SW 1271 (cell line): ENCODE measurements around the gene CCL4.
A peak's percentile ranks its signal among the peaks of the same experiment; 100 is the strongest.
"Not testable (repeated sequence)": the region's sequence is repeated elsewhere in the genome, so short reads cannot be mapped to it uniquely, and the experiment has no call there.

Experiments
- DNase-seq, 2 experiments: peaks; one replicate each; lab custom pipeline; 2025; lab: John Stamatoyannopoulos, UW

CCL4 gene

DNA sequence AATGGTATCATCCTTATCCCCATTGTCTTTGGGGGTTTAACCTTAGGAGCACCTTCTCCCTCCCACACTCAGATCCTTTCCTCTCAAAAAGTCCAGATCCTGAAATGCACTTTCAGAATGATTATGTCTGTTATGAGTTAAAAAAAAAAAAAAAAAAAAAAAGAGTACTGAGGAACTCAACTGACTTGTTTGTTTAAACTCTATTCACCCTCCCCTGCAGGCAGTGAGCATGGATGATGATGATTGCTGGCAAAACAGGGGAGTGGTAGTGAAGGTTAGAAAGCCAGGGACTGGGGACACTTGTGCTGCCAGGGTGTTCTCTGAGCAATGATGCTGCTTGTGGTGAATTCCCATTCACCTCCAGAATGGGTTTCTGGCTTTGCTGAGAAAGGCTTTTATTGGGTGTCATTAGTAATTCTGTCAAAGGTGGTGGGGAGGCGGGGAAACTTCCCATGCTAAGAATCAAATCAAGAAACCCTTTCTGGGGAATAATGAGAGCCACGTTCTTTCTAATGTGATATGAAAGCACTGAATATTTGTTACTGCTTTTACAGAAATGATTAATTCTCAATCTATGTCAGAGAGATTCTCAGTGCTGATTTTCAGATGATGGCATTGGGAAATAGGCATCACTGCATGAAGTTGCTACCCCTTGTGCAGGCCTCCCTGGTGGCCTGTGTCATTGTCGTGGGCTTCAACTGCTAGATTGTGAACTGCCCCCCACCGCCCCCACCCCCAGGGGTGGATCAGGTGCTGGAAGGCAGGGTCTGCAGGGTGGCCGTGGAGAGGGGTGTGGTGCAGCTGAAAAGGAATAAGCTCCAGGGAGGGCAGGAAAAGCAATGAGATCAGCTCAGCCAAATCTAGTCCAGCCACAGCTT lies 14.1 kb downstream of the CCL4 start:
- DNase-seq: no peak

- DNase-seq: no peak
Observed at GRCh38 chr17:36118477-36119353, 15.1 kb downstream of the CCL4 start.

DNA sequence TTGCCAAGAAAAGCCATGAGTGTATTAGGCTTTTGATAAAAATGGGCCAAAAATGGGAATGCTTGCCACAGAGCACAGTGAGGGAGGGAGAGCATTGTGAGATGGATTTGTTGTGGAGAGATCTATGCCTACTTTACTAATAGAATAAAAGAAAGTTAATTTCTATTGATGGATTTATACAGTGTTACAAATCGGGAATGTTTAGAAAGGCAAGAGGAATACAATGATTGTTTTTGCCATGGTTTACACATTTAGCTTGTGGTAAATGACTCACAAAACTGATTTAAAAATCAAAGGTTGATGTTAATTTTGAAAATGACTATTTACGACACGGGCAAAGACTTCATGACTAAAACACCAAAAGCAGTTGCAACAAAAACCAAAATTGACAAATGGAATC lies 16.6 kb downstream of the CCL4 start:
- DNase-seq: no peak

DNA sequence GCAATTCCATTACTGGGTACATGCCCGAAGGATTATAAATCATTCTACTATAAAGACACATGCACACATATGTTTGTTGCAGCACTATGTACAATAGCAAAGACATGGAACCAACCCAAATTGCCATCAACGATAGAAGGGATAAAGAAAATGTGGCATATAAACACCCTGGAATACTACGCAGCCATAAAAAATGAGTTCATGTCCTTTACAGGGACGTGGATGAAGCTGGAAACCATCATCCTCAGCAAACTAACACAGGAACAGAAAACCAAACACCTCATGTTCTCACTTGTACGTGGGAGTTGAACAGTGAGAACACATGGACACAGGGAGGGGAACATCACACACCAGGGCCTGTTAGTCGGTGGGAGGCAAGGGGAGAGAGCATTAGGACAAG lies 17.5 kb downstream of the CCL4 start:
- DNase-seq: not testable (repeated sequence)

DNA sequence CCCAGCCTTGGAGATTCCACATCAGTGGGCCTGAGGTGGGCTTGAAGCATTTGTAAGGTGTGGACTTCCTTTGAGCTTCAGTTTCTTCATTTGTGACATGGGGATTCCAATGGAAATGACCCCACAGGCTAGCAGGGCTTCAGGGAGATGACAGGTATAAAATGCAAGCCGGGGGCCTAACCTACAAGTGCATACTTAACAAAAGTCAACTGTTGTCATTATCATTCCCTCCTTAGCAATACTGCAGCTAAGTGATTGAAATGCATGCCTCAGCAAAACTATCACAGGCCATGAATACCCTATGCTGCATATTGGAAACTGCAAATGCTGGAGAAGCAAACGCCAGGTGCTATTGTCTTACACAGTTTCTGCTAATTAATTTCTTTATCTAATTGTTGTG lies 19.8 kb downstream of the CCL4 start:
- DNase-seq: no peak

- no peak for DNase-seq
Observed at GRCh38 chr17:36124879-36125824, 21.5 kb downstream of the CCL4 start.

DNA sequence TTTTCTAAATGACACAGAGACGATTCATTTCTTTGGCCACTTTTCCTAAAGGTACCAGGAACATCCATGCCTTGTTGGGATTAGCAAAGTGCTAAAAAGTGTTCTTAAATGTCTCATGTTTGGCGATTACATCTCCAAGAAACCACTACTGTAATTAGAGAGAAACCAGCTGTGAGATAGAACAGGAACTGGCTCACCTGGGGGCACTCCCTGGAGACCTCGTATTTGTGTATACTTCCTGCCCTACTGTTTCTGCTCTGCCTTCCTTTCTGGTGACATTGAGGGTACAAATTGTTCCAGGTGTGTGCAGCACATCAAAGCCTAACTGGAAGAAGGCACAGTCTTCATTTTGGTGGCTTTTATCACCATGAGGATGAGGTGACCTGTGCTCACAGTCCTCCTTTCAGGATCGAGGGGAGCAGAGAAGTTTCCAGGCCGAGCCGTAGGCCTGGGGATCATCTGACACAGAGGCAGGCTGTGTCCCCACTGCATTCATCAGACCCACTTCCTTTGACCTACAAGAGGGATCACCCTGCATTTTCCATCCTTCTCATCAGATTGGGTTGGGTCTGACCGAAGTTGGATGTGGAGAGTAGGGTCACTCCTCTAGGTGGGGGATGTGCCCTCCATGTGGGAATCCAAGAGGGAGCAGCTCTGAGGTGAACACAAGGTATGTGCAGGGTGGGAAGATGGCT lies 23.7 kb downstream of the CCL4 start:
- no peak for DNase-seq

DNA sequence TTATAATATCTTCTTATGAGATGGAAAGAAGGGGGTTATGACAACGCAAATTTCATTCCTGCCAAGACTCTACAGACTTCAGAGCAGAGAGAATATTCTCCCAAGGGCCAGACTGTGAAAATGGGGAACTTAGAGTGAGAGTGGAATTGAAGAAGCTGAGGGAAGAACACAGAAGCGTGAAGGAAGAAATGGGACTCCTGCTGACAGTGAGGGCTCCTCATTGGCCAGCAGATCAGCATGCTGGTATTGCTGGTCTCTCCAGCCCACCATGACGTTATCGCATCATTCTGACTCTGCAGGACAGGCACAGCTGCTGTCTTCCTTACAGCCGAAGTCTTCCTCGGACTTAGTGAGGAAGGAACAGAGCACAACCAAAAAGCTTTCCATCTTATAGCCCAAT lies 24.3 kb downstream of the CCL4 start:
- DNase-seq: no peak

DNA sequence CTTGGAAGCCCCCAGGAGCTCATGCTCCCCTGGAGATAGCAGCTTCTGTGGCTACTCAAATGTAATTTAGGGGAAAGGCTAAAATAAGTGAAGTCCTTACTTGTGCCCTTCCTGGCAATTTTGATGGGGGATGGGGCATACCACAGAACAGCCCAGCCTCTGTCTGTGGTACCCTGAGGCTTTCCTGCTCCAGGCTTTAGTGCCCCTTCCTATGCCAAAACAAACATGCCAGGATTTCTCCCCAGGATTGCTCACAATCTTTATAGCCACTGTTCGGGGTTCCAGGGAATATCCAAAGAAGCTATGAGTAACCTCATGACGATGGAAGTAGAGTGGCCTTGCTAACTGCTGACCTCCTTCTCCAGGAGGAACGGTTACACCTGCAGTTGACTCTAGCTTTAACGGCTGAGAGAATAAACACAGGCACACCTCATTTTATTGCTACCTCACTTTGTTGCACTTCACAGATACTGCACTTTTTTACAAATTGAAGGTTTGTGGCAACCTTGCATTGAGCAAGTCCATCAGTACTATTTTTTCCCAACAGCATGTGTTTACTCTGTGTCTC lies 24.9 kb downstream of the CCL4 start:
- DNase-seq: no peak

DNA sequence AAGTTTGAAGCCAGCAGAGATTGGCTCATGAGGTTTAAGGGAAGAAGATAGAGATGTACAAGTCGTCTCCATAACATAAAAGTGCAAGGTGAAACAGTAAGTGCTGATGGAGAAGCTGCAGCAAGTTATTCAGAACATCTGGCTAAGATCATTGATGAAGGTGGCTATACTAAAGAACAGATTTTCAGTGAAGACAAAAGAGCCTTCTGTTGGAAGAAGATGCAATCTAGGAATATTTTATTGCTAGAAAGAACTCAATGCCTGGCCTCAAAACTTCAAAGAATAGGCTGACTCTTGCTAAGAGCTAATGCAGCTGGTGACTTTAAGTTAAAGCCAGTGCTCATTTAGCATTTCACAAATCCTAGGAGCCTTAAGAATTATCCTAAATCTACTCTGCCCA lies 26.0 kb downstream of the CCL4 start:
- DNase-seq: no peak

GRCh38 chr17:36130346-36130745 lies 26.7 kb downstream of the CCL4 start:
- DNase-seq: no peak

- peak in 1 of 2 experiments; percentile 5 for DNase-seq
Observed at GRCh38 chr17:36131421-36131820, 27.8 kb downstream of the CCL4 start.

DNA sequence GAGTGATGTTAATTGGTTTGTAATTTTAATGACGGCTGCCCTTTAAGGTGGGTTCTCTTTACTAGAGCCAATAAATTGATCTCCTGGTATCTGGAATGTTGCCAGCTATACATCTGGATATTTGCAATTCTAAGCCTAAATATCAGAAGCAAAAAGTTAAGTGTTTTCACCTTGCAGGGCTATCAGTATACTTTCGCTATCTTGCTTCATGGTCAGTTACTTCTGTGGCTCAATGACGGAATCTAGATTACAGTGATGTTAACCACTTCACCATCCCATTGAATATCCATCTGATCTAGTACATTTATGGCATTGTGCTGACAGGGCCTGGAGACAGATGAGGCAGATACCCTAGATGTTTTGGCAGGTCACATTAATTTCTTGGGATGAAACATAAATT lies 28.3 kb downstream of the CCL4 start:
- no peak for DNase-seq

DNA sequence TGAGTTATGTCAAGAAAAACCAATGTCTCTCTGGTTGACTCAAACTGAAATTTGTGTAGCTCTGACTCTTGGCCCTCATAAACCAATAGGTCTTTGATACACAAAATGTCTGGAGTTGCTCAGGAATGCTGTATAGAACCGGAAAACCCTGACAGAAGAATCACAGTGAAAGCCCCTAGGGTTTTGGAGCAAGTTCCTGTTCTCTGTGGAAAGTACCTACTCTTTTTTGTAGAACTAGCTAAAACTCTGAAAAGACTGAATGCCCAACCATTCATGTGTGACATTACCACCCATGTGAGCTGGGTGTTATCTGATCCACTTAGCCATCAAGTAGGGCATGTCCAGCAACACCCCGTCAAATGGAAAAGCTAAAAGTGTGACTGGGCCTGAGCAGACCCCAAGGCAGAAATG lies 28.8 kb downstream of the CCL4 start:
- no peak for DNase-seq

GRCh38 chr17:36133602-36134236 lies 30.1 kb downstream of the CCL4 start:
- DNase-seq: no peak

DNA sequence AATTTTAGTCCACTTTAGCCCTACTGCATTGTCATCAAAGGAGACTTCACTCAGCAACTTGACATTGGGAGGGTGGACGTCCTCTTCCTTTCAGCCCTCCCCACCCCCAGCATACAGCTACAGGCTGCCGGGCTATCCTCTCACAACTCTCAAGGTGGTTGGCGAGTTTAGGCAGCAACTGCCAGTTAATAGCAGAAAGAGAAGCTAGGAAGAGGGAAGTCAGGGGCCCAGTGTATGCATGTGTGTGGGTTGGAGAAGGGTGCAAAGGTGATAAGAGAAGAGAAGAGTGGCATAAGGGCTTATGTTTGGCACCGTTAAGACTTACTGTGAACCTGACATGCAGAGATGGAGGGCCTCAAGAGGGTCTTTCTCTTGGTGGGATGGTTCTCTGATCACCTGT lies 31.8 kb downstream of the CCL4 start:
- DNase-seq: no peak

GRCh38 chr17:36136036-36136435 lies 32.4 kb downstream of the CCL4 start:
- no peak for DNase-seq

- DNase-seq: no peak
Observed at GRCh38 chr17:36136439-36136838, 32.8 kb downstream of the CCL4 start.

DNA sequence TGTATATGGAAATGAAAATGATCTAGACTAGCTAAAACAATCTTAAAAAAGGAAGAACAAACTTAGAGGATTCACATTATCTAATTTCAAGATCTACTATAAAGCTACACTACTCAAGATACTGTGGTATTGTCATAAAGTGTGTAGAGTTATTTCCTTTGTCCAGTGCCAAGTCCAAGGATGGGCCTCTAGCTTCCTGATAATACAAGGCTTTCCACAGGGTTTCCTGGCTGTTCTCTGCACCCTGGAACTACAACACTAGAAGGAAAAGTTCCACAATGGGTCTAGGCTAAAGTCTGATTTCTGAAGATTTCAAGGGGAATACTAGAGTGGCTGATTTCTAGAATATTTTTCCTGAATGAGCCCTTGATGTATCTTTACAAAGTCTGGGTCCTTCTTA lies 38.6 kb downstream of the CCL4 start:
- DNase-seq: no peak

- no peak for DNase-seq
Observed at GRCh38 chr17:36142806-36143205, 39.2 kb downstream of the CCL4 start.

DNA sequence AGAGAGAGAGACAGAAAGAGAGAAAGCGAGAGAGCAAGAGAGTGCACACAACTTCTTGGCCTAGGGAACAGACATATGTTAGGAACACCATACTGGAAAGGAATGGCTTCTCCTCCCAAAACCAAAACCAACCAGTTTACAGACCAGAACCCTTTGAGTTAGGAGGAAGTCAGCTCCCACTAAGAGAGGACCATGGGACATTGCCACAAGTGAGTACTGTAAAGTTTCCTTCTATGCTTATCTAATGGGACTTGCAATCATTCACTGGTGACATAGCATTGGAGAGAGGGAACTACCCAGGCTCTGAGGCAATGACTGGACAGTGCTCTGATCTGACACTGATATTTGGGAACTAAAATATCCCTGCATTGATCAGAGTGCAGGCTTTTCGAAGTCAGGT lies 40.4 kb downstream of the CCL4 start:
- no peak for DNase-seq
